HepG2 (cell line): ENCODE measurements around the gene STC2. TPM values are rescaled to one million over a fixed set of nuclear protein-coding genes. Genes with fewer than 3 reads are reported as not detected.
A peak's percentile ranks its signal among the peaks of the same experiment; 100 is the strongest.

ENCODE experiments used
- ATAC-seq: fragments of 200-7000 bp; cut with Tn5 transposase; 3 replicates; pipeline ENCODE4 v1.9.1; 2020; ENCODE audit warnings: mild to moderate bottlenecking, moderate library complexity
- BruUV-seq: library from RNA; stranded (reverse); fragments of 400-500 nt; replicated peaks from 2 replicates; lab custom pipeline; 2021; lab: Mats Ljungman, UMichigan
- CTCF ChIA-PET: fragments of 300-600 bp; formaldehyde crosslinking; extraction: SDS; loops from one replicate; lab custom pipeline; 2021; ENCODE audit warnings: low total read pairs, inconsistent platforms, low intra/inter-chr PET ratio; lab: Yijun Ruan, JAX
- POLR2A ChIA-PET: fragments of 350-600 bp; sonication (Branson Sonifier 250); formaldehyde crosslinking; loops from one replicate; lab custom pipeline; 2020; ENCODE audit warnings: antibody characterized with exemption, inconsistent platforms; lab: Yijun Ruan, JAX
- DNase-seq: peaks from one replicate; pipeline ENCODE4 v3.0.0-alpha.2; 2015; ENCODE audit warnings: low spot score
- FAIRE-seq: peaks from 3 replicates; lab custom pipeline; 2011; peaks lifted over from hg19 to GRCh38; lab: Jason Lieb, UNC
- H2AFZ ChIP-seq: one replicate; pipeline ENCODE4 v1.6.1; 2011; ENCODE audit warnings: low read length, inconsistent platforms
- H3K27ac ChIP-seq: fragments of 300-600 bp; 3 replicates; pipeline ENCODE4 v1.8.0; 2011; ENCODE audit warnings: mixed run types, mild to moderate bottlenecking, mixed read lengths, low read length, inconsistent platforms; ENCODE audit not compliant: insufficient read depth; ENCODE audit errors: extremely low read length
- H3K27me3 ChIP-seq, 2 experiments: fragments of 200-600 bp in 1 of 2; 2 replicates in 1 of 2; 3 replicates in 1 of 2; pipeline versions ENCODE4 v1.6.0 to v1.8.0; 2011; ENCODE audit warnings: low read length in 2 of 2, mild to moderate bottlenecking in 2 of 2, moderate library complexity in 2 of 2, inconsistent platforms in 1 of 2; ENCODE audit not compliant: insufficient read depth in 2 of 2, control insufficient read depth in 1 of 2
- H3K36me3 ChIP-seq, 2 experiments: fragments of 200-600 bp in 1 of 2; replicated peaks in 1 of 2; 2 replicates in 1 of 2; 3 replicates in 1 of 2; pipeline versions ENCODE4 v1.5.1 to v1.8.0; 2011; ENCODE audit warnings: low read length in 2 of 2, inconsistent platforms in 1 of 2; ENCODE audit not compliant: insufficient read depth in 2 of 2, control insufficient read depth in 1 of 2
- H3K4me1 ChIP-seq: 2 replicates; pipeline ENCODE4 v1.5.1; 2012; ENCODE audit warnings: low read length, inconsistent platforms; ENCODE audit not compliant: insufficient read depth
- H3K4me2 ChIP-seq: 2 replicates; pipeline ENCODE4 v1.6.0; 2011; ENCODE audit warnings: low read depth, low read length, inconsistent platforms
- H3K4me3 ChIP-seq, 3 experiments: fragments of 200-600 bp in 1 of 3; sonication (generic), shearing (Covaris generic) in 1 of 3; replicated peaks in 1 of 3; 2 replicates each; pipeline ENCODE4 v1.5.1; 2011 to 2016; ENCODE audit warnings: low read length in 3 of 3, inconsistent platforms in 2 of 3, low read depth in 2 of 3, mild to moderate bottlenecking in 2 of 3, control low read depth in 1 of 3, mixed read lengths in 1 of 3; ENCODE audit not compliant: insufficient read depth in 1 of 3
- H3K79me2 ChIP-seq: one replicate; pipeline ENCODE4 v1.6.1; 2011; ENCODE audit warnings: low read length, inconsistent platforms; ENCODE audit not compliant: insufficient read depth
- H3K9ac ChIP-seq: 2 replicates; pipeline ENCODE4 v1.6.0; 2011; ENCODE audit warnings: mild to moderate bottlenecking, low read depth, low read length, inconsistent platforms; ENCODE audit not compliant: insufficient read depth
- H3K9me3 ChIP-seq: 2 replicates; pipeline ENCODE4 v1.5.1; 2012; ENCODE audit warnings: mild to moderate bottlenecking, low read length
- H4K20me1 ChIP-seq: 2 replicates; pipeline ENCODE4 v1.6.0; 2011; ENCODE audit warnings: inconsistent platforms, mild to moderate bottlenecking, low read length, moderate library complexity; ENCODE audit not compliant: insufficient read depth
- BCL6 ChIP-seq: IDR thresholded peaks from 2 replicates; pipeline ENCODE4 v1.6.1; 2016; ENCODE audit warnings: missing genetic modification reagents, missing compliant biosample characterization
- CHCHD3 ChIP-seq: sonication (generic); formaldehyde crosslinking; IDR thresholded peaks from 2 replicates; pipeline ENCODE4 v1.8.0; 2022; ENCODE audit warnings: mild to moderate bottlenecking, missing genetic modification reagents, moderate library complexity
- GATA4 ChIP-seq: sonication (generic); IDR thresholded peaks from 2 replicates; pipeline ENCODE4 v1.6.1; 2016; ENCODE audit warnings: antibody characterized with exemption, low read depth, borderline replicate concordance
- GATAD2A ChIP-seq: IDR thresholded peaks from 2 replicates; pipeline ENCODE4 v1.6.1; 2016
- MLLT10 ChIP-seq: sonication (generic); formaldehyde crosslinking; IDR thresholded peaks from 2 replicates; pipeline ENCODE4 v1.4.0; 2020; ENCODE audit warnings: missing genetic modification reagents
- NBN ChIP-seq: fragments of 450-650 bp; conservative IDR thresholded peaks from 2 replicates; pipeline ENCODE4 v1.6.1; 2017
- RARA ChIP-seq: IDR thresholded peaks from 2 replicates; pipeline ENCODE4 v1.6.1; 2016; ENCODE audit warnings: missing genetic modification reagents, missing compliant biosample characterization
- RXRA ChIP-seq: sonication (generic); formaldehyde crosslinking; IDR thresholded peaks from 2 replicates; pipeline ENCODE4 v1.5.1; 2020; ENCODE audit warnings: missing genetic modification reagents
- TGIF2 ChIP-seq: IDR thresholded peaks from 2 replicates; pipeline ENCODE4 v1.6.1; 2016; ENCODE audit warnings: control low read depth, missing compliant biosample characterization
- ZFP36 ChIP-seq: fragments of 150-350 bp; IDR thresholded peaks from 2 replicates; pipeline ENCODE4 v1.6.1; 2018; ENCODE audit warnings: borderline replicate concordance, low read length, low read depth; ENCODE audit not compliant: partially characterized antibody
- ZFX ChIP-seq: sonication (generic); formaldehyde crosslinking; IDR thresholded peaks from 2 replicates; pipeline ENCODE4 v1.4.0; 2020; ENCODE audit warnings: mild to moderate bottlenecking, low read depth, missing genetic modification reagents, moderate library complexity
- ZFY ChIP-seq: sonication (generic); formaldehyde crosslinking; IDR thresholded peaks from 2 replicates; pipeline ENCODE4 v1.4.0; 2020; ENCODE audit warnings: missing genetic modification reagents
- ZMYM3 ChIP-seq: sonication (generic); formaldehyde crosslinking; IDR thresholded peaks from 2 replicates; pipeline ENCODE4 v1.5.1; 2020; ENCODE audit warnings: mild to moderate bottlenecking, missing genetic modification reagents
- ZNF274 ChIP-seq: sonication (generic); formaldehyde crosslinking; IDR thresholded peaks from 2 replicates; pipeline ENCODE4 v1.5.1; 2020; ENCODE audit warnings: mild to moderate bottlenecking, missing genetic modification reagents
- ZNF652 ChIP-seq: IDR thresholded peaks from 2 replicates; pipeline ENCODE4 v1.6.1; 2016; ENCODE audit warnings: low read depth, borderline replicate concordance
- ZSCAN12 ChIP-seq: sonication (generic); formaldehyde crosslinking; IDR thresholded peaks from 2 replicates; pipeline ENCODE4 v1.9.0; 2021; ENCODE audit warnings: mild to moderate bottlenecking, missing genetic modification reagents
- WGBS: methylation state at CpG from one replicate; pipeline ENCODE4 v1.1.6; 2017; ENCODE audit warnings: low lambda C conversion rate; 5-methylcytosine and 5-hydroxymethylcytosine counted together
- in situ Hi-C: cut with HindIII; loops from 2 replicates; pipeline ENCODE4 v1.10.0; 2017; ENCODE audit warnings: low pct_unique_long_range_greater_than_20kb; ENCODE audit not compliant: extremely low pct_ligation_motif_present
- intact Hi-C: fragments of 100-400 bp; cut with micrococcal nuclease; formaldehyde crosslinking; loops from one replicate; pipeline ENCODE4 v1.10.0; 2022; ENCODE audit not compliant: unreplicated experiment
- polyA plus RNA-seq, 8 experiments: library from polyadenylated mRNA; depleted of rRNA in 3 of 8; stranded (reverse) in 7 of 8; unstranded in 1 of 8; fragments of >200 nt; fragmentation: Illumina TruSeq in 4 of 8; extraction: Trizol in 4 of 8; gene quantifications; 2 replicates each; pipeline versions ENCODE4 v1.2.1 to v1.2.3, GENCODE V29; 2011 to 2016; ENCODE audit warnings: low read depth in 4 of 8, missing spikeins in 1 of 8, mixed read lengths in 1 of 8; ENCODE audit not compliant: insufficient read depth in 1 of 8
- total RNA-seq, 5 experiments: library from RNA; depleted of rRNA; stranded (reverse); fragments of >200 nt; fragmentation: Illumina TruSeq; extraction: Trizol; gene quantifications; 2 replicates each; pipeline ENCODE4 v1.2.3, GENCODE V29; 2016; ENCODE audit warnings: low read depth in 1 of 5
- TF ChIP-seq, protein P1 (sequence below): sonication (generic); formaldehyde crosslinking; IDR thresholded peaks from 2 replicates; pipeline ENCODE4 v1.4.0; 2020; ENCODE audit warnings: missing genetic modification reagents, low read depth, mild to moderate bottlenecking, borderline replicate concordance
- TF ChIP-seq, protein P2 (sequence below): IDR thresholded peaks from 2 replicates; pipeline ENCODE4 v1.6.1; 2016; ENCODE audit warnings: missing compliant biosample characterization, missing genetic modification reagents, borderline replicate concordance
- TF ChIP-seq, protein P3 (sequence below): sonication (generic); formaldehyde crosslinking; IDR thresholded peaks from 2 replicates; pipeline ENCODE4 v1.4.0; 2020; ENCODE audit warnings: missing genetic modification reagents

STC2 gene
- total and polyA plus RNA-seq, 2 of the 13 experiments (the other 11 are each of a cell fraction or from before 2014, with no cell fraction given) = 27.1 to 69.2 TPM

DNA sequence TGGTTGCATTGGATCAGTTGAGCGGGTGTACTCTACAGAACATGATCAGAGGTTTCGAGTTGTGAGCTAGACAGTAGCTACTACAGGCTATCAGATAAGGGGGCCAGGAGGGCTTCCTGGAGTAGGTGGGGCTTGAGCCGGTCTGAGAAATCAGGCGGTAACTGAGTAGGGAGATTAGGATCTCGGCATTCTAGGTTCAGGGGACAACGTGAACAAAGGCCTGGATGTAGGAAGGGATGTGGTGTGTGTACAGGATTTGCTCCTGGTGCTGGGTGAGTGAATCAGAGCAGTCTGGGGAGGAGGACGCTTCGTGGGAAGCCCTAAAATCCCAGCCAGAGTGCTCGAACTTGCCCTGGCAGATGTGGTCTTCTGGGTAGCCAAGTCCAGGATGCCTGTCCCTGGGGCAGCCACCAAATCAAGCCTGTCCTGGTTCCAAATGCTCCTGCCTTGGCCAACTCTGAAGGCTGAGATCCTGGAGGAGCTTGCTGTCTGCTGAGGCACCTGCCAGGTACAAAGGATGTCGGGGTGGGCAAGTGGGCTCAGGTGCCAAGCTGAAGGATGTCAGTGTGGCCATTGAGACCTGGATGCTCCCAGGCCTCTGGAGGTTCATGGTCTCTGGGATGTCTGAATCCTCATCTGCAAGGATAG is 33.4 kb downstream of the STC2 start:
- POLR2A ChIA-PET = interaction anchor here (1.1 to 11.1 kb wide), 4 partner anchors 9 to 35 kb away, joined by 5 to 513 read pairs (median 8); partner anchors contain the start of gene STC2
- FAIRE-seq (peak; percentile 23), ATAC-seq (peak; percentile 7), DNase-seq (peak; percentile 39)
- H3K79me2 ChIP-seq = no peaks in the 10 kb centered on the region
- H3K9ac ChIP-seq = peak overlapping the region; percentile 58; the same call in 1 of the 2 replicates
- H3K27me3 ChIP-seq = no peaks in the 10 kb centered on the region; a peak in 1 of 5 replicates
- no peaks in the 10 kb centered on the region for H3K36me3 ChIP-seq
- 12% methylated on average over 9 of the region's 10 CpGs for WGBS
- in situ Hi-C loops = loop anchor here (5.0 to 25.0 kb wide), 2 partner anchors 38 to 307 kb away; partner anchors contain the start of gene ATP6V0E1
- H2AFZ ChIP-seq = no peak overlapping the region
- intact Hi-C loops = loop anchor here (1.0 kb wide), 2 partner anchors 38 to 279 kb away; no protein-coding TSS in a partner anchor
- no TSS peak for BruUV-seq
- peak overlapping the region; percentile 94 for H3K4me2 ChIP-seq
- CTCF ChIA-PET = interaction anchor here (1.8 to 3.2 kb wide), 3 partner anchors 8 to 278 kb away, joined by 4 to 90 read pairs (median 9); no protein-coding TSS in a partner anchor
- H3K4me1 ChIP-seq = peaks cover 95% of the 10 kb centered on the region
- H4K20me1 ChIP-seq = no peaks in the 10 kb centered on the region
- no peaks in the 10 kb centered on the region for H3K9me3 ChIP-seq
- H3K4me3 ChIP-seq = peak overlapping the region; percentile 48 to 76 (median 58)
- no peak overlapping the region for H3K27ac ChIP-seq
- TF ChIP-seq, protein P1, sequence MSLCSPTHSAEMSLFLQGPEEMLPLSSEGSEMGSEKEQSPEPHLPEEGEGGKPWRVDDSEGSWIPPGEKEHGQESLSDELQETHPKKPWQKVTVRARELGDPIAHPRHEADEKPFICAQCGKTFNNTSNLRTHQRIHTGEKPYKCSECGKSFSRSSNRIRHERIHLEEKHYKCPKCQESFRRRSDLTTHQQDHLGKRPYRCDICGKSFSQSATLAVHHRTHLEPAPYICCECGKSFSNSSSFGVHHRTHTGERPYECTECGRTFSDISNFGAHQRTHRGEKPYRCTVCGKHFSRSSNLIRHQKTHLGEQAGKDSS = peak; percentile 46; the same call in 1 of the 2 replicates
- TF ChIP-seq CHCHD3 (CRISPR knock-in tag) = no peak
- no peak for TF ChIP-seq NBN
- TF ChIP-seq ZNF652 (CRISPR knock-in tag) = no peak
- peak; percentile 74; the same call in 1 of the 2 replicates for TF ChIP-seq BCL6 (CRISPR knock-in tag)
- no peak for TF ChIP-seq ZSCAN12 (CRISPR knock-in tag)
- 0 out of 2 replicates have a peak, but pooled peaks have one; percentile 40 for TF ChIP-seq GATA4
- TF ChIP-seq ZNF274 (CRISPR knock-in tag) = 0 out of 2 replicates have a peak, but pooled peaks have one; percentile 10
- TF ChIP-seq, protein P2, sequence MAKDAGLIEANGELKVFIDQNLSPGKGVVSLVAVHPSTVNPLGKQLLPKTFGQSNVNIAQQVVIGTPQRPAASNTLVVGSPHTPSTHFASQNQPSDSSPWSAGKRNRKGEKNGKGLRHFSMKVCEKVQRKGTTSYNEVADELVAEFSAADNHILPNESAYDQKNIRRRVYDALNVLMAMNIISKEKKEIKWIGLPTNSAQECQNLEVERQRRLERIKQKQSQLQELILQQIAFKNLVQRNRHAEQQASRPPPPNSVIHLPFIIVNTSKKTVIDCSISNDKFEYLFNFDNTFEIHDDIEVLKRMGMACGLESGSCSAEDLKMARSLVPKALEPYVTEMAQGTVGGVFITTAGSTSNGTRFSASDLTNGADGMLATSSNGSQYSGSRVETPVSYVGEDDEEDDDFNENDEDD = peak; percentile 17; the same call in 1 of the 2 replicates
- TF ChIP-seq ZFY = peak; percentile 1; the same call in 1 of the 2 replicates
- TF ChIP-seq, protein P3, sequence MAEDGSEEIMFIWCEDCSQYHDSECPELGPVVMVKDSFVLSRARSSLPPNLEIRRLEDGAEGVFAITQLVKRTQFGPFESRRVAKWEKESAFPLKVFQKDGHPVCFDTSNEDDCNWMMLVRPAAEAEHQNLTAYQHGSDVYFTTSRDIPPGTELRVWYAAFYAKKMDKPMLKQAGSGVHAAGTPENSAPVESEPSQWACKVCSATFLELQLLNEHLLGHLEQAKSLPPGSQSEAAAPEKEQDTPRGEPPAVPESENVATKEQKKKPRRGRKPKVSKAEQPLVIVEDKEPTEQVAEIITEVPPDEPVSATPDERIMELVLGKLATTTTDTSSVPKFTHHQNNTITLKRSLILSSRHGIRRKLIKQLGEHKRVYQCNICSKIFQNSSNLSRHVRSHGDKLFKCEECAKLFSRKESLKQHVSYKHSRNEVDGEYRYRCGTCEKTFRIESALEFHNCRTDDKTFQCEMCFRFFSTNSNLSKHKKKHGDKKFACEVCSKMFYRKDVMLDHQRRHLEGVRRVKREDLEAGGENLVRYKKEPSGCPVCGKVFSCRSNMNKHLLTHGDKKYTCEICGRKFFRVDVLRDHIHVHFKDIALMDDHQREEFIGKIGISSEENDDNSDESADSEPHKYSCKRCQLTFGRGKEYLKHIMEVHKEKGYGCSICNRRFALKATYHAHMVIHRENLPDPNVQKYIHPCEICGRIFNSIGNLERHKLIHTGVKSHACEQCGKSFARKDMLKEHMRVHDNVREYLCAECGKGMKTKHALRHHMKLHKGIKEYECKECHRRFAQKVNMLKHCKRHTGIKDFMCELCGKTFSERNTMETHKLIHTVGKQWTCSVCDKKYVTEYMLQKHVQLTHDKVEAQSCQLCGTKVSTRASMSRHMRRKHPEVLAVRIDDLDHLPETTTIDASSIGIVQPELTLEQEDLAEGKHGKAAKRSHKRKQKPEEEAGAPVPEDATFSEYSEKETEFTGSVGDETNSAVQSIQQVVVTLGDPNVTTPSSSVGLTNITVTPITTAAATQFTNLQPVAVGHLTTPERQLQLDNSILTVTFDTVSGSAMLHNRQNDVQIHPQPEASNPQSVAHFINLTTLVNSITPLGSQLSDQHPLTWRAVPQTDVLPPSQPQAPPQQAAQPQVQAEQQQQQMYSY (CRISPR knock-in tag) = peak; percentile 71; the same call in 1 of the 2 replicates
- TF ChIP-seq RXRA (CRISPR knock-in tag) = 0 out of 2 replicates have a peak, but pooled peaks have one; percentile 9
- TF ChIP-seq GATAD2A (CRISPR knock-in tag) = 0 out of 2 replicates have a peak, but pooled peaks have one; percentile 20
- TF ChIP-seq TGIF2 (CRISPR knock-in tag) = 0 out of 2 replicates have a peak, but pooled peaks have one; percentile 30
- peak; percentile 56; the same call in 1 of the 2 replicates for TF ChIP-seq ZMYM3 (CRISPR knock-in tag)
- peak; percentile 15; the same call in 1 of the 2 replicates for TF ChIP-seq ZFX (CRISPR knock-in tag)
- no peak for TF ChIP-seq MLLT10 (CRISPR knock-in tag)
- peak; percentile 26 for TF ChIP-seq ZFP36
- peak; percentile 21; the same call in 1 of the 2 replicates for TF ChIP-seq RARA (CRISPR knock-in tag)
